ENCODE results near the gene CTDSP1. TPM values are rescaled to one million over a fixed set of nuclear protein-coding genes. Genes with fewer than 3 reads are reported as not detected.

The CTDSP1 gene
- polyA plus RNA-seq, 1 donor: 177 TPM

GRCh38 chr2:218398437-218399390 is 954 bp upstream of the CTDSP1 start:
- Histone ChIP-seq H3K27ac (ENCODE audit: low read length) (peak overlapping the region; percentile 95), H3K36me3 (ENCODE audit: control insufficient read depth, insufficient read depth, low read length) (peaks cover 27% of the 10 kb centered on the region), H3K27me3 (ENCODE audit: control insufficient read depth, insufficient read depth, low read length) (no peaks in the 10 kb centered on the region), H3K9me3 (ENCODE audit: control insufficient read depth, low read depth, low read length) (peaks cover 2% of the 10 kb centered on the region), H3K4me1 (ENCODE audit: control insufficient read depth, insufficient read depth, low read length) (peaks cover 49% of the 10 kb centered on the region), H3K4me3 (ENCODE audit: low read length) (peak overlapping the region; percentile 69)
- peak; percentile 89 to 94 for DNase-seq
- WGBS (ENCODE audit: insufficient coverage, low lambda C conversion rate): no CpG with 5 or more reads among the region's 95 CpGs

GRCh38 chr2:218400167-218400929 is 680 bp downstream of the CTDSP1 start:
- H3K9me3 ChIP-seq (ENCODE audit: control insufficient read depth, low read depth, low read length): peaks cover 2% of the 10 kb centered on the region
- peaks cover 63% of the 10 kb centered on the region for H3K4me1 ChIP-seq (ENCODE audit: control insufficient read depth, insufficient read depth, low read length)
- no peaks in the 10 kb centered on the region for H3K27me3 ChIP-seq (ENCODE audit: control insufficient read depth, insufficient read depth, low read length)
- H3K27ac ChIP-seq (ENCODE audit: low read length): peak overlapping the region; percentile 97
- H3K36me3 ChIP-seq (ENCODE audit: control insufficient read depth, insufficient read depth, low read length): peaks cover 43% of the 10 kb centered on the region
- no peak for DNase-seq
- H3K4me3 ChIP-seq (ENCODE audit: low read length): peak overlapping the region; percentile 96
- no CpG with 5 or more reads among the region's 63 CpGs for WGBS (ENCODE audit: insufficient coverage, low lambda C conversion rate)

- Histone ChIP-seq H3K27me3 (ENCODE audit: control insufficient read depth, insufficient read depth, low read length) (no peaks in the 10 kb centered on the region), H3K4me3 (ENCODE audit: low read length) (peak overlapping the region; percentile 96), H3K9me3 (ENCODE audit: control insufficient read depth, low read depth, low read length) (peaks cover 2% of the 10 kb centered on the region), H3K36me3 (ENCODE audit: control insufficient read depth, insufficient read depth, low read length) (peaks cover 47% of the 10 kb centered on the region), H3K27ac (ENCODE audit: low read length) (peak overlapping the region; percentile 97), H3K4me1 (ENCODE audit: control insufficient read depth, insufficient read depth, low read length) (peaks cover 66% of the 10 kb centered on the region)
- WGBS (ENCODE audit: insufficient coverage, low lambda C conversion rate): no CpG with 5 or more reads among the region's 24 CpGs
- peak; percentile 74 to 78 for DNase-seq
Observed at GRCh38 chr2:218400930-218401881, 1.5 kb downstream of the CTDSP1 start.

GRCh38 chr2:218401890-218402289 is 2.2 kb downstream of the CTDSP1 start:
- peak overlapping the region; percentile 97 for H3K27ac ChIP-seq (ENCODE audit: low read length)
- peak overlapping the region; percentile 96 for H3K4me3 ChIP-seq (ENCODE audit: low read length)
- H3K9me3 ChIP-seq (ENCODE audit: control insufficient read depth, low read depth, low read length): peaks cover 2% of the 10 kb centered on the region
- DNase-seq: no peak
- H3K36me3 ChIP-seq (ENCODE audit: control insufficient read depth, insufficient read depth, low read length): peaks cover 47% of the 10 kb centered on the region
- H3K27me3 ChIP-seq (ENCODE audit: control insufficient read depth, insufficient read depth, low read length): no peaks in the 10 kb centered on the region
- peaks cover 63% of the 10 kb centered on the region for H3K4me1 ChIP-seq (ENCODE audit: control insufficient read depth, insufficient read depth, low read length)
- WGBS (ENCODE audit: insufficient coverage, low lambda C conversion rate): no CpG with 5 or more reads among the region's 9 CpGs

- Histone ChIP-seq H3K27me3 (ENCODE audit: control insufficient read depth, insufficient read depth, low read length) (no peaks in the 10 kb centered on the region), H3K27ac (ENCODE audit: low read length) (no peak overlapping the region), H3K4me1 (ENCODE audit: control insufficient read depth, insufficient read depth, low read length) (peaks cover 63% of the 10 kb centered on the region), H3K9me3 (ENCODE audit: control insufficient read depth, low read depth, low read length) (peaks cover 2% of the 10 kb centered on the region), H3K4me3 (ENCODE audit: low read length) (peak overlapping the region; percentile 96), H3K36me3 (ENCODE audit: control insufficient read depth, insufficient read depth, low read length) (peaks cover 47% of the 10 kb centered on the region)
- DNase-seq: no peak
- WGBS (ENCODE audit: insufficient coverage, low lambda C conversion rate): no CpG with 5 or more reads among the region's 8 CpGs
Observed at GRCh38 chr2:218402491-218402901, 2.8 kb downstream of the CTDSP1 start.

GRCh38 chr2:218402911-218403411 is 3.3 kb downstream of the CTDSP1 start:
- Histone ChIP-seq H3K4me3 (ENCODE audit: low read length) (no peak overlapping the region), H3K27me3 (ENCODE audit: control insufficient read depth, insufficient read depth, low read length) (no peaks in the 10 kb centered on the region), H3K9me3 (ENCODE audit: control insufficient read depth, low read depth, low read length) (peaks cover 2% of the 10 kb centered on the region), H3K36me3 (ENCODE audit: control insufficient read depth, insufficient read depth, low read length) (peaks cover 47% of the 10 kb centered on the region), H3K4me1 (ENCODE audit: control insufficient read depth, insufficient read depth, low read length) (peaks cover 64% of the 10 kb centered on the region), H3K27ac (ENCODE audit: low read length) (no peak overlapping the region)
- no CpG with 5 or more reads among the region's 26 CpGs for WGBS (ENCODE audit: insufficient coverage, low lambda C conversion rate)
- no peak for DNase-seq

- H3K27ac ChIP-seq (ENCODE audit: low read length): peak overlapping the region; percentile 83
- WGBS (ENCODE audit: insufficient coverage, low lambda C conversion rate): 80% methylated on average over 1 of the region's 7 CpGs
- peaks cover 2% of the 10 kb centered on the region for H3K9me3 ChIP-seq (ENCODE audit: control insufficient read depth, low read depth, low read length)
- peaks cover 47% of the 10 kb centered on the region for H3K36me3 ChIP-seq (ENCODE audit: control insufficient read depth, insufficient read depth, low read length)
- no peaks in the 10 kb centered on the region for H3K27me3 ChIP-seq (ENCODE audit: control insufficient read depth, insufficient read depth, low read length)
- DNase-seq: no peak
- H3K4me1 ChIP-seq (ENCODE audit: control insufficient read depth, insufficient read depth, low read length): peaks cover 59% of the 10 kb centered on the region
- no peak overlapping the region for H3K4me3 ChIP-seq (ENCODE audit: low read length)
Observed at GRCh38 chr2:218403810-218404209, 4.1 kb downstream of the CTDSP1 start.

- peaks cover 57% of the 10 kb centered on the region for H3K4me1 ChIP-seq (ENCODE audit: control insufficient read depth, insufficient read depth, low read length)
- H3K27ac ChIP-seq (ENCODE audit: low read length): peak overlapping the region; percentile 83
- WGBS (ENCODE audit: insufficient coverage, low lambda C conversion rate): no CpG with 5 or more reads among the region's 16 CpGs
- DNase-seq: peak; percentile 80 to 85
- H3K27me3 ChIP-seq (ENCODE audit: control insufficient read depth, insufficient read depth, low read length): no peaks in the 10 kb centered on the region
- peak overlapping the region; percentile 19 for H3K4me3 ChIP-seq (ENCODE audit: low read length)
- peaks cover 47% of the 10 kb centered on the region for H3K36me3 ChIP-seq (ENCODE audit: control insufficient read depth, insufficient read depth, low read length)
- H3K9me3 ChIP-seq (ENCODE audit: control insufficient read depth, low read depth, low read length): peaks cover 2% of the 10 kb centered on the region
Observed at GRCh38 chr2:218404351-218405085, 4.8 kb downstream of the CTDSP1 start.

GRCh38 chr2:218405086-218405745 is 5.5 kb downstream of the CTDSP1 start:
- Histone ChIP-seq H3K36me3 (ENCODE audit: control insufficient read depth, insufficient read depth, low read length) (peaks cover 47% of the 10 kb centered on the region), H3K27me3 (ENCODE audit: control insufficient read depth, insufficient read depth, low read length) (no peaks in the 10 kb centered on the region), H3K4me3 (ENCODE audit: low read length) (no peak overlapping the region), H3K9me3 (ENCODE audit: control insufficient read depth, low read depth, low read length) (no peaks in the 10 kb centered on the region), H3K27ac (ENCODE audit: low read length) (peak overlapping the region; percentile 83), H3K4me1 (ENCODE audit: control insufficient read depth, insufficient read depth, low read length) (peaks cover 57% of the 10 kb centered on the region)
- WGBS (ENCODE audit: insufficient coverage, low lambda C conversion rate): no CpG with 5 or more reads among the region's 8 CpGs
- no peak for DNase-seq

Data from large intestine (tissue), 3 donors.